Upper lobe of left lung (tissue), 4 donors: ENCODE results near the gene SHROOM2.

Experiments used
- EP300 ChIP-seq, 4 donors: sonication (generic); formaldehyde crosslinking; IDR thresholded peaks; one replicate each; pipeline ENCODE4 v1.5.1; 2017; ENCODE audit warnings: antibody characterized with exemption in 4 of 4, control low read depth in 2 of 4
- POLR2A ChIP-seq, 4 donors: fragments of 450-650 bp; IDR thresholded peaks; one replicate each; pipeline ENCODE4 v1.5.1; 2016 to 2017; ENCODE audit warnings: antibody characterized with exemption in 4 of 4, mild to moderate bottlenecking in 2 of 4
- POLR2AphosphoS5 ChIP-seq, 2 donors: sonication (generic); formaldehyde crosslinking; IDR thresholded peaks; one replicate each; pipeline ENCODE4 v1.5.1; 2017; ENCODE audit warnings: antibody characterized with exemption in 2 of 2
- TF ChIP-seq, protein P1 (sequence below), 6 experiments: fragments of 450-650 bp in 4 of 6; fragments of 200-600 bp in 2 of 6; sonication (generic) in 2 of 6; IDR thresholded peaks; one replicate each; pipeline ENCODE4 v1.5.1; 2016 to 2019; ENCODE audit warnings: antibody characterized with exemption in 6 of 6

- TF ChIP-seq, protein P1, sequence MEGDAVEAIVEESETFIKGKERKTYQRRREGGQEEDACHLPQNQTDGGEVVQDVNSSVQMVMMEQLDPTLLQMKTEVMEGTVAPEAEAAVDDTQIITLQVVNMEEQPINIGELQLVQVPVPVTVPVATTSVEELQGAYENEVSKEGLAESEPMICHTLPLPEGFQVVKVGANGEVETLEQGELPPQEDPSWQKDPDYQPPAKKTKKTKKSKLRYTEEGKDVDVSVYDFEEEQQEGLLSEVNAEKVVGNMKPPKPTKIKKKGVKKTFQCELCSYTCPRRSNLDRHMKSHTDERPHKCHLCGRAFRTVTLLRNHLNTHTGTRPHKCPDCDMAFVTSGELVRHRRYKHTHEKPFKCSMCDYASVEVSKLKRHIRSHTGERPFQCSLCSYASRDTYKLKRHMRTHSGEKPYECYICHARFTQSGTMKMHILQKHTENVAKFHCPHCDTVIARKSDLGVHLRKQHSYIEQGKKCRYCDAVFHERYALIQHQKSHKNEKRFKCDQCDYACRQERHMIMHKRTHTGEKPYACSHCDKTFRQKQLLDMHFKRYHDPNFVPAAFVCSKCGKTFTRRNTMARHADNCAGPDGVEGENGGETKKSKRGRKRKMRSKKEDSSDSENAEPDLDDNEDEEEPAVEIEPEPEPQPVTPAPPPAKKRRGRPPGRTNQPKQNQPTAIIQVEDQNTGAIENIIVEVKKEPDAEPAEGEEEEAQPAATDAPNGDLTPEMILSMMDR (IDR thresholded peaks at IDR 0.05) = no peak
- no peak for TF ChIP-seq EP300 (IDR thresholded peaks at IDR 0.05)
- no peak for TF ChIP-seq POLR2A (IDR thresholded peaks at IDR 0.05)
- TF ChIP-seq POLR2AphosphoS5 (IDR thresholded peaks at IDR 0.05) = no peak
These were observed 62.7 kb downstream of the SHROOM2 start for GRCh38 chrX:9848718-9849479.
